Cardiac fibroblast (primary cell): ENCODE measurements around the gene NT5DC4.

Experiments
- DNase-seq, 2 donors: peaks; one replicate each; pipeline versions ENCODE4 v3.0.0 to v3.0.0-alpha.2; 2010; ENCODE audit warnings: low read depth in 2 of 2
- H3K4me3 ChIP-seq, 2 donors: replicated peaks in 1 of 2; 1 replicate in 1 of 2; 2 replicates in 1 of 2; pipeline ENCODE4 v1.5.1; 2011; ENCODE audit warnings: low read depth in 2 of 2, low read length in 2 of 2, mild to moderate bottlenecking in 2 of 2, moderate library complexity in 1 of 2
- TF ChIP-seq, protein P1 (sequence below): IDR thresholded peaks from one replicate; pipeline ENCODE4 v1.5.1; 2011; ENCODE audit warnings: low read depth, mild to moderate bottlenecking, low read length, inconsistent platforms

NT5DC4 gene

DNA sequence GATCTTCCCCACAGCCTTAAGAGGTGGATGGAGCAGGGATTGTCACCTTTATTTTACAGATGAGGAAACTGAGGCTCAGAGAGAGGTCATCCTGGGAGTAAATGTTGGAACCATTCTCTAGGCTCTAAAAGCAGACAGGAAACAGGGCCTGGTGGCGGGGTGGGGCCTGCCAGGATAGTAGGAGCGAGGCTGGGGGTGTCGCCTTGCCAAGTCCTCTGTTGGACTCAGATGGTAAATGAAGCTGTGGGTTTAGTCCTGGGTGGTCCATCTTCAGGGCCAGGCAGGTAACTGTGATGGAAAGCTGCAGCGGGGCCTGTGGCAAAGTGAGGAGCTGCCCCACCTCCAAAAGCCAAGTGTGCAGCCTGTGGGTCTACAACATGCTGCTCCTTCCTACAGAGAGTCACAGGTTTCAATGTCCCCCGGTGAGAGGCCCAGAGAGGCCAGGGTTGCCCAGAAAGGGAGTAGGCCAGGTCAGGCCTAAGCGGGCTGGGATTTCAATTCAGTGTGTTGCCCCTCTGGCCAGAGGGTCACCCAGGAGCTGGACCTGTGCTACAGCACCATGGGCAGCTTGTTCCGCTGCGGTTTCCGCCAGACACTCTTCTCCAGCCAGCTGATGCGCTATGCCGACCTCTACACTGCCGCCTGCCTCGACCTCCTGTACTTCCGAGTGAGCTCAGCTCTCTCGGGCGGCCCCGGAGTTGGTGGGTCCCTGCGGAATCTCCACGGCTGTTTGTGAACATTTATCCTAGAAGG lies 6.6 kb downstream of the NT5DC4 start:
- H3K4me3 ChIP-seq = no peak overlapping the region
- TF ChIP-seq, protein P1, sequence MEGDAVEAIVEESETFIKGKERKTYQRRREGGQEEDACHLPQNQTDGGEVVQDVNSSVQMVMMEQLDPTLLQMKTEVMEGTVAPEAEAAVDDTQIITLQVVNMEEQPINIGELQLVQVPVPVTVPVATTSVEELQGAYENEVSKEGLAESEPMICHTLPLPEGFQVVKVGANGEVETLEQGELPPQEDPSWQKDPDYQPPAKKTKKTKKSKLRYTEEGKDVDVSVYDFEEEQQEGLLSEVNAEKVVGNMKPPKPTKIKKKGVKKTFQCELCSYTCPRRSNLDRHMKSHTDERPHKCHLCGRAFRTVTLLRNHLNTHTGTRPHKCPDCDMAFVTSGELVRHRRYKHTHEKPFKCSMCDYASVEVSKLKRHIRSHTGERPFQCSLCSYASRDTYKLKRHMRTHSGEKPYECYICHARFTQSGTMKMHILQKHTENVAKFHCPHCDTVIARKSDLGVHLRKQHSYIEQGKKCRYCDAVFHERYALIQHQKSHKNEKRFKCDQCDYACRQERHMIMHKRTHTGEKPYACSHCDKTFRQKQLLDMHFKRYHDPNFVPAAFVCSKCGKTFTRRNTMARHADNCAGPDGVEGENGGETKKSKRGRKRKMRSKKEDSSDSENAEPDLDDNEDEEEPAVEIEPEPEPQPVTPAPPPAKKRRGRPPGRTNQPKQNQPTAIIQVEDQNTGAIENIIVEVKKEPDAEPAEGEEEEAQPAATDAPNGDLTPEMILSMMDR = no peak
- no peak for DNase-seq

DNA sequence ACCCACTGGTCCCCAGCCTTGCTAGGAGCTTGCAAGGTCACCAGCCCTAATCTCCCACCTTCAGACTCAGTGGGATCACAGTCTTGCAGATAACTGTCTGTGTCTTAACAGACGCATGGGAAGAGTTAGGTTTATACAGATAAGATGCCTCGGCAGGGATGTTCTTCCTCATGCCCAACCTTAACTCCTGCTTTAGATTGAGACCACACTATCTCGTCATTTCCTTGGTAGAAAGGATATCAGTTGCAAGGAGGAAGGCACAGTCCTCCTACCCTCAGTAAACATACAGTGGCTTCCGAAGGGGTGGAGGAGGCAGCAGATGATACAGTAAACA lies 7.2 kb downstream of the NT5DC4 start:
- no peak for DNase-seq
- TF ChIP-seq, protein P1 = no peak
- H3K4me3 ChIP-seq = no peak overlapping the region

DNA sequence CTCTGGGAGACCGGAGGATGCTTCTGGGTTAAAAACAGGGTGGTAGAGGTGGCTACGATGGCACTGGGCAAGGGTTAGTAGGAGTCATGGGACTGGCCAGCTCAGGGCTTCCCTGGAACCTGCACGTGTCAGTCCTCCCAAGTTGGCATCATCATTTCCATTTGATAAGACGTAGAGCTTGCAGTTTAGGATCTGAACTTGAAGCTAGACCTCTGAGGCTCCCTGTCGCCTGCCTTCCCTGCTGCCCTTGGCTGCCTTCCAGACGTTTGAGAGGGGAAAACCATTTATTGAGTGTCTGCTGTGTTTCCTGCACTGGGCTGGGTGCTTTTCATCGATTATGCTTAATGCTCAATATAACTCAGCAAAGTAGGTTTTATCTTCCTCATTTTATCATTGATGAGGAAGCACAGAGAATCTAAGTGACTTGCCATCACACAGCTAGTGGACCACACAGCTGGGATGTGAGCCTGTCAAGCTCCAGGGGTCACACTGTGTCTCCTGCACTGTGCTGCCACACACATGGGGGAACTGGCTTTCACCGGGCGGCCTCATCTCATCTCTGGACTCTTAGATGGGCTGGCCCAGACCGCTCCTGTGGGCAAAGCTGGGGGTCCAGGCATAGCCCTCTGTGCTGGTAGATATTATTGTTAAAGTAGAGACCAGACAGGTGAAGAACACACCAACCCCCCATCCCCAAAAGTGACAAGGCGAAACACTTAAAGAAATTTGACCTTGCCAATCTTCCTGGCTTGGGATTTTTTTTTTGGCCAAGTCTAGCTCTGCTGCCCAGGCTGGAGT lies 7.8 kb downstream of the NT5DC4 start:
- no peak for DNase-seq
- no peak overlapping the region for H3K4me3 ChIP-seq
- TF ChIP-seq, protein P1 = no peak

DNA sequence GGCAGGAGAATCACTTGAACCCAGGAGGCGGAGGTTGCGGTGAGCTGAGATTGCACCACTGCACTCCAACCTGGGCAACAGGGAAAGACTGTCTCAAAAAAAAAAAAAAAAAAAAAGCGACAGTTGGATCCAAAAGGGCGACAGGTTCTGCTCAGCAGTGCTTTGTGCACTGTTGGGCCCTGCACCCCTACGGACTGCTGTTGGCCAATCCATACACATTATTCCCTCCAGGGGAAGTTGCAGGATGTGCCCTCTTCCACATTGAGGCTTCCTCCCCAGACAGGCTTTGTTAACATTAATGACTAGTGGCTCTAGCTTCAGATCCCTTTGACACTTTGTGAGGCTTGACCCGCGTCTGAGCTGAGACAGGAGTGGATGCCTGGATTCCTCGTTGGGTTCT lies 9.4 kb downstream of the NT5DC4 start:
- DNase-seq = no peak
- no peak overlapping the region for H3K4me3 ChIP-seq
- TF ChIP-seq, protein P1 = no peak

DNA sequence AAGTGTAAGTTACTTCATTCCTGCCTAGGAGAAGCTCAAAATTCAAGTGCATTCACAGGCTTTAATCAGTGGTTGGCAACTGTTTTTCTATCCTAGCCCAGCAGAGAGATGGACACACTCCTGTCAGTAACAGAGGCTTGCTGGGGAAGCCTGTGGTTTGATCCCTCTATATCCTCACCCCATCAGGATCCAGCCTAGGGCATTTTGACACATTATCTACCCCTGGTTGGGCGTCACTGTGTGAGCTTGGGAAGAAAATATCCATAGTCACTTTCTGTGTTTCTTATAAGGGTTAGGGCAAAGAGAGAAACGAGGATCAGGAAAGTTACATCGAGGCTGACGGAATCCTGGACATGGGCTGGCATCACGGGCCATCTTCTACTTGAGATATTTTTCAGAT lies 10.0 kb downstream of the NT5DC4 start:
- DNase-seq = no peak
- H3K4me3 ChIP-seq = no peak overlapping the region
- TF ChIP-seq, protein P1 = no peak

DNA sequence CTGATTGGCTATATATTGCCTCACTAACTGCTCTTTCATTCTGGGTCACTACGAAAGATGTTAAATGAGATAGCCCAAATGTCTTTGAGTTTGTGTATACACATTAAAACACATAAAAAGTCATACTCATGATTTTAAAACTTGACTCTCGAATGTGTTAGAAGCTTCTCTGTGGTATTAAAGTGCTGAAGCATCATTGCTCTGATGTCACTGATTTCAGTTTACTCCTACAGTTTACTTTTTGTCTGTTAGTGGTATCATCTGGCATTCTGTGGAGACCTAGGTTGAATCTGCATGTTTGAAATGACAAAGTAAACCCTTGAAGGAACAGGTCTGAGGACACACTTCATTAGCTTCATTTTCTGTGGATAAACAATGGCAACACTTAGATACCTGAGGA lies 10.7 kb downstream of the NT5DC4 start:
- DNase-seq = no peak
- TF ChIP-seq, protein P1 = no peak
- no peak overlapping the region for H3K4me3 ChIP-seq
